Heart left ventricle (tissue), 13 donors: ENCODE measurements around the gene SSH2.

Experiments used
- CTCF ChIP-seq, 12 donors: fragments of 200-600 bp; sonication (generic) in 4 of 12; IDR thresholded peaks; one replicate each; pipeline versions ENCODE4 v1.5.0 to v1.8.0; 2018 to 2022; ENCODE audit warnings: antibody characterized with exemption in 12 of 12, mild to moderate bottlenecking in 5 of 12
- POLR2A ChIP-seq, 2 donors: fragments of 450-650 bp; IDR thresholded peaks; one replicate each; pipeline ENCODE4 v1.6.1; 2017; ENCODE audit warnings: antibody characterized with exemption in 2 of 2, mild to moderate bottlenecking in 2 of 2, moderate library complexity in 2 of 2
- donor health status: ischemic (EF 13 %, LVEDD 7.1; RV severe dilation, severe dysfunction).
- donor health status: DM: no; HTN: yes; CAD: no.
- donor health status: DM: no; HTN: no; CAD: no.
- donor health status: ischemic (EF 25% LVEDD 6.9; RV normal size, moderate dysfunction).
- donor health status: ischemic (EF 25% LVEDD 5.7; RV mildly dilated, moderate dysfunction).
- donor health status: ischemic (EF 35%, LVEDD 5.7; RV mildly dilated, moderate dysfunction).
- donor health status: nonischemic (EF 11% LVEDD 7.7; RV severe dilation, severe dysfunction).
- donor health status: DM: yes; HTN: yes; CAD: no.
- donor health status: PGD.
- donor health status: ischemic (EF 29% LVEDD 5.4; RV normal size, mild dysfunction).
- donor health status: nonischemic (EF 23%, LVEDD 6.1; RV moderate dilation, normal function).

- TF ChIP-seq CTCF (IDR thresholded peaks at IDR 0.05) (no peak), POLR2A (IDR thresholded peaks at IDR 0.05) (no peak)
Measured at GRCh38 chr17:29719469-29719868, 210.6 kb downstream of the SSH2 start.
